T-helper 1 cell (primary cell): Measurements from ENCODE around the gene LIMCH1.
"Not testable (repeated sequence)": the region's sequence is repeated elsewhere in the genome, so short reads cannot be mapped to it uniquely, and the experiment has no call there.

ENCODE experiments used
- DNase-seq, 5 donors: peaks; one replicate each; pipeline ENCODE4 v3.0.0-alpha.2; 2012 to 2020
- total RNA-seq, 4 donors: gene quantifications; one replicate each; lab custom pipeline; 2026; lab: John Stamatoyannopoulos, UW

LIMCH1 gene
- total RNA-seq, result 0 to 0.08 (median 0) reads per million in 4 donors

- no peak for DNase-seq
Observed at GRCh38 chr4:41538017-41538733, at the start of gene LIMCH1. Gene LIMCH1 (plus strand): TSS chr4:41538157. CDS start chr4:41605996, 67,839 bp downstream.

- DNase-seq, result not testable (repeated sequence)
Observed at GRCh38 chr4:41491081-41491576, 46.8 kb upstream of the LIMCH1 start.

GRCh38 chr4:41496977-41497376, 41.0 kb upstream of the LIMCH1 start:
- no peak for DNase-seq

- DNase-seq, result no peak
Observed at GRCh38 chr4:41498177-41498576, 39.8 kb upstream of the LIMCH1 start.

GRCh38 chr4:41504167-41504818, 33.7 kb upstream of the LIMCH1 start:
- DNase-seq, result no peak

GRCh38 chr4:41505161-41505661, 32.7 kb upstream of the LIMCH1 start:
- no peak for DNase-seq

- no peak for DNase-seq
Observed at GRCh38 chr4:41506130-41506529, 31.8 kb upstream of the LIMCH1 start.

GRCh38 chr4:41507291-41507947, 30.5 kb upstream of the LIMCH1 start:
- no peak for DNase-seq

- no peak for DNase-seq
Observed at GRCh38 chr4:41509451-41509866, 28.5 kb upstream of the LIMCH1 start.

- no peak for DNase-seq
Observed at GRCh38 chr4:41510179-41510578, 27.8 kb upstream of the LIMCH1 start.

- no peak for DNase-seq
Observed at GRCh38 chr4:41512136-41512535, 25.8 kb upstream of the LIMCH1 start.

- no peak for DNase-seq
Observed at GRCh38 chr4:41512596-41512995, 25.4 kb upstream of the LIMCH1 start.

GRCh38 chr4:41514169-41514568, 23.8 kb upstream of the LIMCH1 start:
- DNase-seq, result no peak

GRCh38 chr4:41514766-41515481, 23.0 kb upstream of the LIMCH1 start:
- no peak for DNase-seq

GRCh38 chr4:41517121-41517520, 20.8 kb upstream of the LIMCH1 start:
- no peak for DNase-seq

- DNase-seq, result no peak
Observed at GRCh38 chr4:41517747-41518146, 20.2 kb upstream of the LIMCH1 start.

- DNase-seq, result no peak
Observed at GRCh38 chr4:41524425-41524824, 13.5 kb upstream of the LIMCH1 start.

- no peak for DNase-seq
Observed at GRCh38 chr4:41525129-41525528, 12.8 kb upstream of the LIMCH1 start.

GRCh38 chr4:41526628-41527027, 11.3 kb upstream of the LIMCH1 start:
- DNase-seq, result no peak

- DNase-seq, result no peak
Observed at GRCh38 chr4:41528512-41529205, 9.3 kb upstream of the LIMCH1 start.

GRCh38 chr4:41530741-41531140, 7.2 kb upstream of the LIMCH1 start:
- no peak for DNase-seq

GRCh38 chr4:41532336-41532735, 5.6 kb upstream of the LIMCH1 start:
- DNase-seq, result no peak
